HCT116 (cell line): ENCODE data around the gene COPA. TPM values are rescaled to one million over a fixed set of nuclear protein-coding genes. Genes with fewer than 3 reads are reported as not detected.

Experiments
- ATAC-seq: fragments of 200-7000 bp; cut with Tn5 transposase; 2 replicates; pipeline ENCODE4 v1.9.1; 2020; ENCODE audit warnings: mild to moderate bottlenecking, moderate library complexity
- BruUV-seq: library from RNA; stranded (reverse); fragments of 400-500 nt; replicated peaks from 2 replicates; lab custom pipeline; 2021; lab: Mats Ljungman, UMichigan
- CTCF ChIA-PET: fragments of 300-600 bp; sonication (Branson Sonifier 250); formaldehyde crosslinking; loops from one replicate; lab custom pipeline; 2021; ENCODE audit warnings: antibody characterized with exemption; lab: Charles Lee
- POLR2A ChIA-PET: fragments of 300-600, 350-600 bp; sonication (Branson Sonifier 250); formaldehyde crosslinking; loops from one replicate; lab custom pipeline; 2021; ENCODE audit warnings: antibody characterized with exemption; lab: Charles Lee
- RAD21 ChIA-PET, 2 experiments: fragments of 300-600 bp; sonication (Branson Sonifier 250); formaldehyde crosslinking; loops; one replicate each; lab custom pipeline; 2023; ENCODE audit warnings: low total read pairs in 2 of 2; ENCODE audit not compliant: uncharacterized antibody in 2 of 2, unreplicated experiment in 2 of 2, low non-redundant PET in 1 of 2; lab: Charles Lee
- DNase-seq: peaks from one replicate; pipeline ENCODE4 v3.0.0-alpha.2; 2010; ENCODE audit warnings: low read depth, low spot score
- H2AFZ ChIP-seq: fragments of 200-600 bp; shearing (Covaris generic), sonication (generic); 2 replicates; pipeline ENCODE4 v1.6.1; 2017; ENCODE audit warnings: low read depth, mixed run types, mixed read lengths, antibody characterized with exemption, low read length; ENCODE audit not compliant: poor library complexity, severe bottlenecking
- H3K27ac ChIP-seq: 2 replicates; pipeline ENCODE4 v1.5.1; 2012; ENCODE audit warnings: low read depth, low read length
- H3K27me3 ChIP-seq: fragments of 200-600 bp; sonication (generic); 2 replicates; pipeline ENCODE4 v1.6.1; 2016; ENCODE audit warnings: mixed run types, low read length, mixed read lengths; ENCODE audit not compliant: insufficient read depth
- H3K36me3 ChIP-seq, 2 experiments: fragments of 200-500 bp in 1 of 2; fragments of 200-600 bp in 1 of 2; sonication (Bioruptor generic) in 1 of 2; sonication (generic) in 1 of 2; 2 replicates each; pipeline versions ENCODE4 v1.5.1 to v1.6.1; 2014 to 2016; ENCODE audit warnings: low read length in 2 of 2, inconsistent platforms in 1 of 2, mixed read lengths in 1 of 2, mixed run types in 1 of 2; ENCODE audit not compliant: insufficient read depth in 2 of 2, control insufficient read depth in 1 of 2
- H3K4me1 ChIP-seq, 2 experiments: fragments of 200-600 bp in 1 of 2; sonication (generic) in 1 of 2; 2 replicates each; pipeline versions ENCODE4 v1.5.1 to v1.6.1; 2012 to 2017; ENCODE audit warnings: low read length in 2 of 2, inconsistent platforms in 1 of 2, mild to moderate bottlenecking in 1 of 2, mixed read lengths in 1 of 2, mixed run types in 1 of 2, moderate library complexity in 1 of 2; ENCODE audit not compliant: insufficient read depth in 2 of 2, control insufficient read depth in 1 of 2
- H3K4me2 ChIP-seq: fragments of 200-600 bp; sonication (generic); 2 replicates; pipeline ENCODE4 v1.6.1; 2017; ENCODE audit warnings: mixed run types, low read length, mixed read lengths
- H3K4me3 ChIP-seq, 2 experiments: fragments of 200-600 bp in 1 of 2; sonication (generic) in 1 of 2; replicated peaks in 1 of 2; 2 replicates each; pipeline ENCODE4 v1.5.1; 2011 to 2016; ENCODE audit warnings: low read length in 2 of 2, control low read depth in 1 of 2, low read depth in 1 of 2, mild to moderate bottlenecking in 1 of 2, mixed read lengths in 1 of 2, mixed run types in 1 of 2
- H3K79me2 ChIP-seq: fragments of 200-600 bp; sonication (generic); 2 replicates; pipeline ENCODE4 v1.6.1; 2017; ENCODE audit warnings: mild to moderate bottlenecking, mixed run types, low read length, moderate library complexity, mixed read lengths; ENCODE audit not compliant: insufficient read depth
- H3K9ac ChIP-seq: fragments of 200-600 bp; sonication (generic); 2 replicates; pipeline ENCODE4 v1.6.1; 2016; ENCODE audit warnings: low read length, mixed read lengths
- H3K9me2 ChIP-seq: fragments of 200-600 bp; sonication (generic), shearing (Covaris generic); 2 replicates; pipeline ENCODE4 v1.6.1; 2017; ENCODE audit warnings: mixed run types, mild to moderate bottlenecking, moderate library complexity; ENCODE audit not compliant: insufficient read depth
- H3K9me3 ChIP-seq, 2 experiments: fragments of 200-500 bp in 1 of 2; fragments of 200-600 bp in 1 of 2; sonication (Bioruptor generic) in 1 of 2; sonication (generic) in 1 of 2; 2 replicates each; pipeline ENCODE4 v1.6.1; 2014 to 2017; ENCODE audit warnings: low read length in 2 of 2, mixed read lengths in 2 of 2, inconsistent platforms in 1 of 2, low read depth in 1 of 2, mild to moderate bottlenecking in 1 of 2, mixed run types in 1 of 2, moderate library complexity in 1 of 2; ENCODE audit not compliant: control insufficient read depth in 1 of 2, insufficient read depth in 1 of 2
- H4K20me1 ChIP-seq: fragments of 200-600 bp; sonication (generic), shearing (Covaris generic); 2 replicates; pipeline ENCODE4 v1.6.1; 2017; ENCODE audit warnings: mixed run types, mild to moderate bottlenecking, moderate library complexity; ENCODE audit not compliant: insufficient read depth
- ATF3 ChIP-seq: IDR thresholded peaks from 2 replicates; pipeline ENCODE4 v1.6.1; 2012
- CBX3 ChIP-seq: IDR thresholded peaks from 2 replicates; pipeline ENCODE4 v1.6.1; 2012; ENCODE audit warnings: low read depth
- CEBPB ChIP-seq: IDR thresholded peaks from 2 replicates; pipeline ENCODE4 v1.6.1; 2012; ENCODE audit warnings: low read depth
- CTCF ChIP-seq, 3 experiments: fragments of 200-600 bp in 1 of 3; sonication (generic) in 1 of 3; IDR thresholded peaks in 2 of 3; conservative IDR thresholded peaks in 1 of 3; 2 replicates each; pipeline ENCODE4 v1.5.1; 2012 to 2017; ENCODE audit warnings: low read depth in 2 of 3, low read length in 2 of 3, antibody characterized with exemption in 1 of 3, borderline replicate concordance in 1 of 3, control low read depth in 1 of 3, mild to moderate bottlenecking in 1 of 3, mixed read lengths in 1 of 3, mixed run types in 1 of 3, moderate library complexity in 1 of 3; ENCODE audit not compliant: insufficient read depth in 1 of 3
- EGR1 ChIP-seq: IDR thresholded peaks from 2 replicates; pipeline ENCODE4 v1.6.1; 2012; ENCODE audit warnings: low read depth
- EZH2 ChIP-seq: fragments of 200-600 bp; sonication (generic); IDR thresholded peaks from 2 replicates; pipeline ENCODE4 v1.6.1; 2017; ENCODE audit warnings: antibody characterized with exemption, mixed run types
- EZH2phosphoT487 ChIP-seq: fragments of 200-600 bp; IDR thresholded peaks from 2 replicates; pipeline ENCODE4 v1.6.1; 2018; ENCODE audit warnings: antibody characterized with exemption, borderline replicate concordance
- FOSL1 ChIP-seq: IDR thresholded peaks from 2 replicates; pipeline ENCODE4 v1.6.1; 2012; ENCODE audit warnings: low read depth
- JUND ChIP-seq: IDR thresholded peaks from 2 replicates; pipeline ENCODE4 v1.6.1; 2012
- POLR2A ChIP-seq: IDR thresholded peaks from 2 replicates; pipeline ENCODE4 v1.7.0; 2011; ENCODE audit warnings: borderline replicate concordance; ENCODE audit not compliant: insufficient read depth, insufficient read length; ENCODE audit errors: extremely low read depth
- POLR2AphosphoS5 ChIP-seq: IDR thresholded peaks from 2 replicates; pipeline ENCODE4 v1.6.1; 2011; ENCODE audit warnings: mild to moderate bottlenecking, low read depth, low read length, moderate library complexity
- RAD21 ChIP-seq: IDR thresholded peaks from 2 replicates; pipeline ENCODE4 v1.6.1; 2012; ENCODE audit warnings: low read depth, mild to moderate bottlenecking
- REST ChIP-seq: IDR thresholded peaks from 2 replicates; pipeline ENCODE4 v1.6.1; 2012; ENCODE audit warnings: low read depth
- SRF ChIP-seq: IDR thresholded peaks from 2 replicates; pipeline ENCODE4 v1.6.1; 2012; ENCODE audit warnings: low read depth
- YY1 ChIP-seq: IDR thresholded peaks from 2 replicates; pipeline ENCODE4 v1.6.1; 2011; ENCODE audit warnings: low read length, low read depth, moderate library complexity, mild to moderate bottlenecking; ENCODE audit not compliant: insufficient replicate concordance; ENCODE audit errors: extremely low read depth
- ZBTB33 ChIP-seq: IDR thresholded peaks from 2 replicates; pipeline ENCODE4 v1.6.1; 2011; ENCODE audit warnings: mild to moderate bottlenecking, low read length, moderate library complexity; ENCODE audit not compliant: insufficient replicate concordance; ENCODE audit errors: extremely low read depth
- ZNF274 ChIP-seq: fragments of 200-500 bp; sonication (Bioruptor generic); IDR thresholded peaks from 2 replicates; pipeline ENCODE4 v1.6.1; 2014; ENCODE audit warnings: mild to moderate bottlenecking, low read depth, low read length, inconsistent platforms
- intact Hi-C: fragments of 100-400 bp; cut with micrococcal nuclease; formaldehyde crosslinking; loops from 2 replicates; pipeline ENCODE4 v1.10.0; 2022
- total RNA-seq: library from RNA; stranded (reverse); gene quantifications from one replicate; pipeline ENCODE4 v1.2.1, GENCODE V29; 2021; ENCODE audit not compliant: unreplicated experiment

COPA gene
- total RNA-seq, 1 experiment from 2014 or later, result 132 TPM

- ATAC-seq, result peak; percentile 16; the same call in 1 of the 2 replicates
These were observed 32.9 kb upstream of the COPA start for GRCh38 chr1:160375788-160376524.

More at GRCh38 chr1:160375788-160376524, 32.9 kb upstream of the COPA start:
- Histone ChIP-seq H3K36me3 (no peaks in the 10 kb centered on the region), H4K20me1 (no peaks in the 10 kb centered on the region), H3K9me3 (no peaks in the 10 kb centered on the region), H3K4me3 (no peak overlapping the region), H3K79me2 (no peaks in the 10 kb centered on the region), H3K27me3 (no peaks in the 10 kb centered on the region), H3K4me2 (no peak overlapping the region), H2AFZ (no peak overlapping the region), H3K4me1 (peaks cover 0 to 8% of the 10 kb centered on the region in 2 experiments; a peak in 1 of 4 replicates), H3K27ac (no peak overlapping the region), H3K9me2 (no peaks in the 10 kb centered on the region), H3K9ac (no peak overlapping the region)
- RAD21 ChIA-PET, result interaction anchor here (0.7 to 1.7 kb wide), 10 partner anchors 40 to 329 kb away, joined by 3 to 8 read pairs (median 4); no protein-coding TSS in a partner anchor
- no peak for TF ChIP-seq EZH2
- TF ChIP-seq JUND, result no peak
- no peak for TF ChIP-seq RAD21
- no peak for TF ChIP-seq POLR2A
- no peak for TF ChIP-seq CBX3
- TF ChIP-seq POLR2AphosphoS5, result no peak
- TF ChIP-seq EZH2phosphoT487, result no peak
- TF ChIP-seq CTCF (IDR thresholded peaks at IDR 0.05 in 2 of 3, conservative IDR thresholded peaks at IDR 0.05 in 1 of 3; ENCODE audit: borderline replicate concordance in 1 of 3, insufficient read depth in 1 of 3, low read depth in 2 of 3, low read length in 2 of 3), result no peak
- TF ChIP-seq ZNF274, result no peak
- no peak for TF ChIP-seq ATF3
- no peak for TF ChIP-seq EGR1
- no peak for TF ChIP-seq SRF
- no peak for TF ChIP-seq FOSL1
- TF ChIP-seq CEBPB, result no peak
- TF ChIP-seq ZBTB33, result no peak
- TF ChIP-seq REST, result no peak
- no peak for TF ChIP-seq YY1
- POLR2A ChIA-PET, result no interaction called here
- intact Hi-C loops, result loop anchor here (1.0 to 5.0 kb wide), 3 partner anchors 41 to 275 kb away; partner anchors contain the start of gene CASQ1
- CTCF ChIA-PET, result interaction anchor here (0.7 to 5.8 kb wide), 25 partner anchors 9 to 595 kb away, joined by 3 to 51 read pairs (median 8); partner anchors contain the start of genes DCAF8, DUSP23, IGSF8 and NHLH1
- no peak for DNase-seq
- BruUV-seq, result no TSS peak
